RKO (cell line): ENCODE measurements around the gene ESR2.
"Not testable (repeated sequence)": the region's sequence is repeated elsewhere in the genome, so short reads cannot be mapped to it uniquely, and the experiment has no call there.

Experiments
- DNase-seq: peaks from one replicate; pipeline ENCODE4 v3.0.0-alpha.2; 2016; ENCODE audit warnings: low spot score

Gene ESR2

GRCh38 chr14:64126548-64126947 lies 167.6 kb downstream of the ESR2 start:
- DNase-seq, result no peak

GRCh38 chr14:64125270-64125669 lies 168.9 kb downstream of the ESR2 start:
- DNase-seq, result no peak

- peak; percentile 9 for DNase-seq
Observed at GRCh38 chr14:64123241-64123822, 170.8 kb downstream of the ESR2 start.

- DNase-seq, result no peak
Observed at GRCh38 chr14:64119980-64120379, 174.2 kb downstream of the ESR2 start.

GRCh38 chr14:64119500-64119899 lies 174.7 kb downstream of the ESR2 start:
- no peak for DNase-seq

GRCh38 chr14:64118892-64119291 lies 175.3 kb downstream of the ESR2 start:
- DNase-seq, result no peak

GRCh38 chr14:64118403-64118742 lies 175.8 kb downstream of the ESR2 start:
- DNase-seq, result not testable (repeated sequence)

GRCh38 chr14:64117671-64118402 lies 176.3 kb downstream of the ESR2 start:
- no peak for DNase-seq

GRCh38 chr14:64115401-64115800 lies 178.8 kb downstream of the ESR2 start:
- DNase-seq, result no peak

GRCh38 chr14:64114796-64115195 lies 179.4 kb downstream of the ESR2 start:
- DNase-seq, result no peak

GRCh38 chr14:64114166-64114565 lies 180.0 kb downstream of the ESR2 start:
- no peak for DNase-seq

- no peak for DNase-seq
Observed at GRCh38 chr14:64112867-64113678, 181.1 kb downstream of the ESR2 start.

GRCh38 chr14:64110802-64111201 lies 183.4 kb downstream of the ESR2 start:
- DNase-seq, result no peak

GRCh38 chr14:64109819-64110554 lies 184.2 kb downstream of the ESR2 start:
- DNase-seq, result no peak

GRCh38 chr14:64107438-64107837 lies 186.7 kb downstream of the ESR2 start:
- no peak for DNase-seq

- DNase-seq, result no peak
Observed at GRCh38 chr14:64098120-64098519, 196.1 kb downstream of the ESR2 start.

GRCh38 chr14:64095620-64096019 lies 198.6 kb downstream of the ESR2 start:
- no peak for DNase-seq

- no peak for DNase-seq
Observed at GRCh38 chr14:64092940-64093339, 201.2 kb downstream of the ESR2 start.

GRCh38 chr14:64092338-64092737 lies 201.8 kb downstream of the ESR2 start:
- DNase-seq, result no peak

- DNase-seq, result no peak
Observed at GRCh38 chr14:64091217-64091616, 203.0 kb downstream of the ESR2 start.

GRCh38 chr14:64089920-64090319 lies 204.3 kb downstream of the ESR2 start:
- DNase-seq, result no peak

- DNase-seq, result no peak
Observed at GRCh38 chr14:64088647-64088964, 205.6 kb downstream of the ESR2 start.

- DNase-seq, result no peak
Observed at GRCh38 chr14:64082837-64083236, 211.3 kb downstream of the ESR2 start.
